ENCODE results near the gene STRN. TPM values are rescaled to one million over a fixed set of nuclear protein-coding genes. Genes with fewer than 3 reads are reported as not detected.

The STRN gene
- total and polyA plus RNA-seq, 2 experiments from 2014 or later = 6.5 to 12.1 TPM

DNA sequence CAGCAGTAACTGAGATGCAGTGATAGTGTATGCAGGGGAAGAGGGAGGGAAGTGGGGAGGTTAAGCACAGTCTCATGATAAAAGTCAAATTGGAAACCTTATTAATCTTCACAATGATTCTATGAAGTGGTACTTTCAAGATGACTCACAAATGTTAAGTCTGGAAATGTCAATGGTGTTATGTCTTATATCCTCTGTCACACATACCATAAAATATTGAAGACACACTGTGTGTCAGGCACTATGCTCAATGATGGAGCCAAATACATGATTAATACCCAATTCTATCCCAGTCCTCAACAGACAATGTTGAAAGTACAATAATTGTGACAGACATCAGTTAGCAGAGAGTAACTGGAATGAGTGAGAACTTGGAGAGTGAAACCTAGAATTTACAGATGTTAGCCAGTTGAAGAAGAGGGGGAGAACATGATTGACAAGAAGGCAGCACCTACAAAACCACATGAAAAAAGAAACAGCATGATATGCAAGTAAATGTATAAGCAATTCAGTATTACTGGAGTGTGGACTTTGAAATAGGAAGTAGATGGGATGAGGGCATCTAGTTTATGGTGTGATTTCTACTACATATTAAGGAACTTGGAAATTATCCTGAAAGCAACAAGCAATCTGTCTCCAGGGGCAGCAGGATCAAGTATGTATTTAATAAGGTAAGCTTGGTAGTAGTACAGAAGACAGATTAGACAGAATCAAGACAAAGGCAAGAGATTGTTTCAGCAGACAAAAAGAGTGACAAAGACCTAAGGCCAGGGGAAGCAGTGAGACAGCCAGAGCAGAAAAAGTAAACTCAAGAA, 107.6 kb downstream of the STRN start:
- Histone ChIP-seq H3K9me3 (ENCODE audit: low read depth) (no peaks in the 10 kb centered on the region), H3K27me3 (replicated peaks; ENCODE audit: insufficient read depth) (no peaks in the 10 kb centered on the region), H3K36me3 (ENCODE audit: low read depth) (peaks cover 26% of the 10 kb centered on the region), H3K9ac (no peak overlapping the region), H3K79me2 (ENCODE audit: insufficient read depth) (no peaks in the 10 kb centered on the region), H3K27ac (no peak overlapping the region), H3K4me3 (no peak overlapping the region), H3K4me2 (ENCODE audit: unreplicated experiment) (no peak overlapping the region), H4K20me1 (ENCODE audit: insufficient read depth) (no peaks in the 10 kb centered on the region), H2AFZ (no peak overlapping the region), H3F3A (ENCODE audit: insufficient read depth) (no peaks in the 10 kb centered on the region), H3K9me2 (ENCODE audit: insufficient read depth) (no peaks in the 10 kb centered on the region), H3K4me1 (ENCODE audit: insufficient read depth) (no peaks in the 10 kb centered on the region)
- no peak for TF ChIP-seq EZH2phosphoT487 (IDR thresholded peaks at IDR 0.05; ENCODE audit: insufficient read depth, low read depth)
- no peak for TF ChIP-seq EZH2 (IDR thresholded peaks at IDR 0.05; ENCODE audit: insufficient read depth, poor library complexity, severe bottlenecking)
- in situ Hi-C loops (cut with MboI) = no loop called here
- DNase-seq = no peak

DNA sequence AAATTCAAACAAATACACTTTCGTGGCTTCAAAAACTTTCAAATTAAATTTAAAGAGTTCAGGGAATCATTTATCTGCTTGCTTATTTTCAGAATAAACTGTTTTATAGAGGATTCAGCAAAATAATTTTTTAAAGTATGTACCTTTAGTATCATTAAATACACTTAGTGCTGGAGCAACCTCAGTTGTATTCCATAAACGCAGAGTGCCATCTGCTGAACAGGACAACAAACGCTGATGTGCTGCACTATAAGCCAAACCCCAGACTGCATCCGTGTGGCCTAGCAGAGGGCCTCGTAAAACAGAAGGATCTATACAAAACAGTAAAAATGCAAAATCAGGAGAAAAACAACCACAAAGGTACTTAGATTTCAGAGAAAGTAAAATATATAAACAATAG, 108.6 kb downstream of the STRN start:
- H3K9me2 ChIP-seq (ENCODE audit: insufficient read depth) = no peaks in the 10 kb centered on the region
- H3K9ac ChIP-seq = no peak overlapping the region
- H4K20me1 ChIP-seq (ENCODE audit: insufficient read depth) = no peaks in the 10 kb centered on the region
- peaks cover 20% of the 10 kb centered on the region for H3K36me3 ChIP-seq (ENCODE audit: low read depth)
- 84 to 89% methylated on average over 5 of the region's 5 CpGs for WGBS, 2 experiments (ENCODE audit: low coverage in 1 of 2, low lambda C conversion rate in 2 of 2, missing lambda C conversion rate in 2 of 2)
- H3K79me2 ChIP-seq (ENCODE audit: insufficient read depth) = no peaks in the 10 kb centered on the region
- no peaks in the 10 kb centered on the region for H3K9me3 ChIP-seq (ENCODE audit: low read depth)
- no peak for DNase-seq
- no peak overlapping the region for H3K4me3 ChIP-seq
- no peaks in the 10 kb centered on the region for H3K27me3 ChIP-seq (replicated peaks; ENCODE audit: insufficient read depth)
- H2AFZ ChIP-seq = no peak overlapping the region
- H3K27ac ChIP-seq = no peak overlapping the region
- TF ChIP-seq EZH2 (IDR thresholded peaks at IDR 0.05; ENCODE audit: insufficient read depth, poor library complexity, severe bottlenecking) (no peak), EZH2phosphoT487 (IDR thresholded peaks at IDR 0.05; ENCODE audit: insufficient read depth, low read depth) (no peak)
- H3K4me1 ChIP-seq (ENCODE audit: insufficient read depth) = no peaks in the 10 kb centered on the region
- in situ Hi-C loops (cut with MboI) = no loop called here
- H3F3A ChIP-seq (ENCODE audit: insufficient read depth) = no peaks in the 10 kb centered on the region
- H3K4me2 ChIP-seq (ENCODE audit: unreplicated experiment) = no peak overlapping the region

DNA sequence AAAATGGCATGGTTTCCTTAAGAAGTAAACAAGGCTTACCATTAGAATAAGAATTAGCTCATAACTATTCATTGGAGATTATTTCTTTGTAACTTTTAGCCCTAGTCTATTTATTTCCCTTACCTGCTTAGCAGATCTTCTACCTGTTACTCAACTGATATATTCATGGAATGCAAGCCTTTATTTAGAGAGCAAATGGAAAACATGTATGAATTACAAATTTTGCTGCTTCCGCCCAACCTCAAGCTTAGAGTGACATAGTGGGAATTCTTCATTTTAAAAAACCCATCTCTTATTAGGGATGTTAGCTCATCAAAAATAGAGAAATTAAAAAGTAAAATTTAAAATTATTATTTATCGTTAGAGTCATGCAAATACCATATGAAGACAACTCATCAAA, 110.9 kb downstream of the STRN start:
- H3K27ac ChIP-seq = no peak overlapping the region
- no peaks in the 10 kb centered on the region for H3K27me3 ChIP-seq (replicated peaks; ENCODE audit: insufficient read depth)
- no peak overlapping the region for H3K9ac ChIP-seq
- no peak overlapping the region for H2AFZ ChIP-seq
- no peak overlapping the region for H3K4me2 ChIP-seq (ENCODE audit: unreplicated experiment)
- DNase-seq = no peak
- no peaks in the 10 kb centered on the region for H3K9me2 ChIP-seq (ENCODE audit: insufficient read depth)
- in situ Hi-C loops (cut with MboI) = no loop called here
- H3K79me2 ChIP-seq (ENCODE audit: insufficient read depth) = no peaks in the 10 kb centered on the region
- no peak overlapping the region for H3K4me3 ChIP-seq
- H3K9me3 ChIP-seq (ENCODE audit: low read depth) = no peaks in the 10 kb centered on the region
- no peaks in the 10 kb centered on the region for H4K20me1 ChIP-seq (ENCODE audit: insufficient read depth)
- TF ChIP-seq EZH2 (IDR thresholded peaks at IDR 0.05; ENCODE audit: insufficient read depth, poor library complexity, severe bottlenecking) (no peak), EZH2phosphoT487 (IDR thresholded peaks at IDR 0.05; ENCODE audit: insufficient read depth, low read depth) (no peak)
- peaks cover 25% of the 10 kb centered on the region for H3K36me3 ChIP-seq (ENCODE audit: low read depth)
- H3F3A ChIP-seq (ENCODE audit: insufficient read depth) = no peaks in the 10 kb centered on the region
- WGBS, 2 experiments (ENCODE audit: low coverage in 1 of 2, low lambda C conversion rate in 2 of 2, missing lambda C conversion rate in 2 of 2) = 94 to 98% methylated on average over 2 of the region's 2 CpGs
- no peaks in the 10 kb centered on the region for H3K4me1 ChIP-seq (ENCODE audit: insufficient read depth)

DNA sequence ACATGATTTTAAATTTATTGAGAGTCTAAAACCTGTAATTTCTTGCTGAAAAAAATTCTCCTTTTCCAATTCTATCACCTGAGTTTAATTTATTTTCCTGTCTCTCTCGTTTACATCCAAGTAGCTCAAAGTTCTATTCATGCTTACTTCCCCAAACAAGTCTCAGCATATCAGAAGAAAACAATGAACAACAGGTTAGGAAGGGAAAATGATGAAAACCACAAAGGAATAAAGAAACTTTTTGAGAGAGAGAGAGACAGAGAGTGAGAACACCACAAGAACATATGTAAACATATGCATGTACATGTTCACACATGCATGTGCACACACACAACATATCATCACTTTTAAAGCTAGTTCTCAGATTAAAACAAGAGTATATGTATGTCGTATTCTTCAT, 112.1 kb downstream of the STRN start:
- no peaks in the 10 kb centered on the region for H3K9me2 ChIP-seq (ENCODE audit: insufficient read depth)
- H3K4me1 ChIP-seq (ENCODE audit: insufficient read depth) = no peaks in the 10 kb centered on the region
- H3K27me3 ChIP-seq (replicated peaks; ENCODE audit: insufficient read depth) = no peaks in the 10 kb centered on the region
- no peaks in the 10 kb centered on the region for H3K79me2 ChIP-seq (ENCODE audit: insufficient read depth)
- H4K20me1 ChIP-seq (ENCODE audit: insufficient read depth) = no peaks in the 10 kb centered on the region
- H2AFZ ChIP-seq = no peak overlapping the region
- peaks cover 30% of the 10 kb centered on the region for H3K36me3 ChIP-seq (ENCODE audit: low read depth)
- H3F3A ChIP-seq (ENCODE audit: insufficient read depth) = no peaks in the 10 kb centered on the region
- in situ Hi-C loops (cut with MboI) = no loop called here
- no peak overlapping the region for H3K4me3 ChIP-seq
- H3K9ac ChIP-seq = no peak overlapping the region
- H3K27ac ChIP-seq = no peak overlapping the region
- WGBS, 2 experiments (ENCODE audit: low coverage in 1 of 2, low lambda C conversion rate in 2 of 2, missing lambda C conversion rate in 2 of 2) = 69 to 75% methylated on average over 2 of the region's 2 CpGs
- no peak for TF ChIP-seq EZH2phosphoT487 (IDR thresholded peaks at IDR 0.05; ENCODE audit: insufficient read depth, low read depth)
- no peak for DNase-seq
- H3K9me3 ChIP-seq (ENCODE audit: low read depth) = no peaks in the 10 kb centered on the region
- H3K4me2 ChIP-seq (ENCODE audit: unreplicated experiment) = no peak overlapping the region

DNA sequence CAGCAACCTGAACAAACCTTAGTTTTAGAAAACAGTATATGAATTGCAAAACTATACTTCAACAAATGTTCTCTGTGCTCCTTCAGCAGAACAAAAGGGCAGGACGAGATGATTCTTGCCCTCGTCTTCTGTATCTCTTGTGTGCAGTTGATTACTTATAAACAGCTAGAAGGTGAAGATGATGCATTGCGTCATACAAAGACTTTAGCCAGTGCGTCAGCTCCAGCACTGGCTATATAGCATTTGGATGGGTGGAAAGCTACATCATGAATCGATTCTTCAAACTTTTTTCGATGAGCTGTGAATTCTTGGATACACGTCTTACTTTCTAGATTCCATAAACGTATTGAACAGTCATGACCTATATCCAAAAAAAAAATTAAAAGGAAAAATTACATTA, 117.1 kb downstream of the STRN start:
- Histone ChIP-seq H3K4me3 (no peak overlapping the region), H3K36me3 (ENCODE audit: low read depth) (peaks cover 29% of the 10 kb centered on the region), H3K9ac (no peak overlapping the region), H3K27me3 (replicated peaks; ENCODE audit: insufficient read depth) (no peaks in the 10 kb centered on the region), H3K27ac (no peak overlapping the region), H3F3A (ENCODE audit: insufficient read depth) (no peaks in the 10 kb centered on the region), H4K20me1 (ENCODE audit: insufficient read depth) (no peaks in the 10 kb centered on the region), H3K9me3 (ENCODE audit: low read depth) (no peaks in the 10 kb centered on the region), H3K9me2 (ENCODE audit: insufficient read depth) (no peaks in the 10 kb centered on the region), H3K79me2 (ENCODE audit: insufficient read depth) (no peaks in the 10 kb centered on the region), H2AFZ (no peak overlapping the region), H3K4me2 (ENCODE audit: unreplicated experiment) (no peak overlapping the region), H3K4me1 (ENCODE audit: insufficient read depth) (no peaks in the 10 kb centered on the region)
- DNase-seq = no peak
- TF ChIP-seq EZH2phosphoT487 (IDR thresholded peaks at IDR 0.05; ENCODE audit: insufficient read depth, low read depth) (no peak), EZH2 (IDR thresholded peaks at IDR 0.05; ENCODE audit: insufficient read depth, poor library complexity, severe bottlenecking) (no peak)
- 95 to 96% methylated on average over 8 of the region's 8 CpGs for WGBS, 2 experiments (ENCODE audit: low coverage in 1 of 2, low lambda C conversion rate in 2 of 2, missing lambda C conversion rate in 2 of 2)
- in situ Hi-C loops (cut with MboI) = no loop called here
